Brain microvascular endothelial cell (primary cell): Measurements from ENCODE around the gene TM9SF4.
"Not testable (repeated sequence)": the region's sequence is repeated elsewhere in the genome, so short reads cannot be mapped to it uniquely, and the experiment has no call there.

ENCODE experiments used
- DNase-seq: peaks from one replicate; pipeline ENCODE4 v3.0.0-alpha.2; 2020
- H3K27ac ChIP-seq: fragments of 250-450 bp; sonication (Bioruptor Pico); 2 replicates; pipeline ENCODE4 v1.5.1; 2020; ENCODE audit warnings: mild to moderate bottlenecking, moderate library complexity
- H3K27me3 ChIP-seq: fragments of 250-450 bp; sonication (Bioruptor Pico); replicated peaks from 2 replicates; pipeline ENCODE4 v1.5.1; 2020; ENCODE audit warnings: mild to moderate bottlenecking
- H3K36me3 ChIP-seq: fragments of 250-450 bp; sonication (Bioruptor Pico); replicated peaks from 2 replicates; pipeline ENCODE4 v1.5.1; 2020; ENCODE audit warnings: mild to moderate bottlenecking
- H3K4me3 ChIP-seq: 2 replicates; pipeline ENCODE4 v1.5.1; 2011; ENCODE audit warnings: low read depth, mild to moderate bottlenecking, control low read depth, low read length, moderate library complexity
- CTCF ChIP-seq: IDR thresholded peaks from 2 replicates; pipeline ENCODE4 v1.5.1; 2011; ENCODE audit warnings: low read depth, mild to moderate bottlenecking, moderate library complexity, low read length, control low read depth, inconsistent platforms; ENCODE audit errors: missing control alignments
- in situ Hi-C: cut with HindIII; loops from 2 replicates; pipeline ENCODE4 v1.10.0; 2017; ENCODE audit warnings: low sequenced_read_pairs, low pct_ligation_motif_present

TM9SF4 gene

GRCh38 chr20:32119734-32120133 is 10.2 kb downstream of the TM9SF4 start:
- DNase-seq = no peak
- H3K27me3 ChIP-seq = no peaks in the 10 kb centered on the region
- no peak overlapping the region for H3K4me3 ChIP-seq
- peaks cover 5% of the 10 kb centered on the region for H3K36me3 ChIP-seq
- in situ Hi-C loops = no loop called here
- H3K27ac ChIP-seq = no peak overlapping the region
- TF ChIP-seq CTCF = no peak

- DNase-seq, H3K36me3 ChIP-seq, H3K27me3 ChIP-seq, H3K4me3 ChIP-seq, in situ Hi-C loops, H3K27ac ChIP-seq: not testable (repeated sequence)
Observed at GRCh38 chr20:32121908-32122307, 12.4 kb downstream of the TM9SF4 start.

- DNase-seq = no peak
- Histone ChIP-seq H3K27me3 (no peaks in the 10 kb centered on the region), H3K36me3 (peaks cover 2% of the 10 kb centered on the region), H3K4me3 (no peak overlapping the region), H3K27ac (no peak overlapping the region)
- no peak for TF ChIP-seq CTCF
- in situ Hi-C loops = no loop called here
Observed at GRCh38 chr20:32123088-32123487, 13.6 kb downstream of the TM9SF4 start.

GRCh38 chr20:32124916-32125454 is 15.5 kb downstream of the TM9SF4 start:
- H3K4me3 ChIP-seq = no peak overlapping the region
- TF ChIP-seq CTCF = no peak
- peaks cover 5% of the 10 kb centered on the region for H3K36me3 ChIP-seq
- no peak overlapping the region for H3K27ac ChIP-seq
- no peaks in the 10 kb centered on the region for H3K27me3 ChIP-seq
- in situ Hi-C loops = no loop called here
- DNase-seq = no peak

GRCh38 chr20:32125506-32125905 is 16.0 kb downstream of the TM9SF4 start:
- in situ Hi-C loops = no loop called here
- no peak for TF ChIP-seq CTCF
- no peak for DNase-seq

GRCh38 chr20:32126919-32127318 is 17.4 kb downstream of the TM9SF4 start:
- in situ Hi-C loops = no loop called here
- TF ChIP-seq CTCF = no peak
- no peaks in the 10 kb centered on the region for H3K27me3 ChIP-seq
- no peak overlapping the region for H3K27ac ChIP-seq
- no peak overlapping the region for H3K4me3 ChIP-seq
- no peak for DNase-seq
- H3K36me3 ChIP-seq = peaks cover 5% of the 10 kb centered on the region

More at GRCh38 chr20:32125506-32125905, 16.0 kb downstream of the TM9SF4 start:
- Histone ChIP-seq H3K4me3 (no peak overlapping the region), H3K36me3 (peaks cover 5% of the 10 kb centered on the region), H3K27me3 (no peaks in the 10 kb centered on the region), H3K27ac (no peak overlapping the region)
